H1 (cell line): ENCODE measurements around the gene PRCD. TPM values are rescaled to one million over a fixed set of nuclear protein-coding genes. Genes with fewer than 3 reads are reported as not detected.

Experiments
- ASH2L ChIP-seq: fragments of 200-600, 300-600 bp; sonication (generic); IDR thresholded peaks from one replicate; pipeline ENCODE4 v1.7.1; 2017; ENCODE audit warnings: low read length
- BACH1 ChIP-seq: IDR thresholded peaks from 2 replicates; pipeline ENCODE4 v1.6.1; 2012; ENCODE audit warnings: low read length, improper control_type of control experiment
- polyA plus RNA-seq, 7 experiments: library from polyadenylated mRNA; depleted of rRNA in 3 of 7; stranded (reverse) in 5 of 7; unstranded in 2 of 7; fragments of >200 nt in 5 of 7; fragments of 200-250 nt in 2 of 7; gene quantifications; 1 replicate in 5 of 7; 2 replicates in 1 of 7; 4 replicates in 1 of 7; pipeline versions ENCODE4 v1.2.1 to v1.2.3, GENCODE V29; 2011 to 2013; ENCODE audit warnings: missing spikeins in 2 of 7, mixed read lengths in 2 of 7
- total RNA-seq: library from RNA; stranded (reverse); fragmentation: NEBNext Ultra II Directional; extraction: Animal tissue kit (Norgen Biotek cat#: 25700); gene quantifications from 2 replicates; pipeline ENCODE4 v1.2.1, GENCODE V29; 2021

PRCD gene
- total and polyA plus RNA-seq, 2 of the 8 experiments (the other 6 are each of a cell fraction or from before 2014, with no cell fraction given) = 0.77 to 2.1 TPM

DNA sequence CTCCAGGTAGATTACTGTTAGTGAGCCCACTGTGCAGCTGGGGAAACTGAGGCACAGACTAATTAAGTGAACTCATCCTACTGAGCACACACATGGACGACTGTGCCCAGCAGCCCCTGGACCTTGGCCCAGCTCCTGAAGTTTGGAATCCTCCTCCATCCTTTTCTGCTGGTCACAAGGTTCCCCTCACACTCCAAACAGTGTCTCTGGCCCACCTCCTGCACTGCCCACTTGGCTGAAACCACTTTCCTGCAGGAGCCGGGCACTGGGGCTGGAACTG lies 42.2 kb upstream of the PRCD start (continued):
- no peak for TF ChIP-seq BACH1
- no peak for TF ChIP-seq ASH2L
